ENCODE results near the gene DEFB114.

The DEFB114 gene

GRCh38 chr6:49919261-49919660 is 44.7 kb downstream of the DEFB114 start:
- Mint-ChIP-seq H3K36me3 (ENCODE audit: low read depth) (no peaks in the 10 kb centered on the region), H3K4me1 (ENCODE audit: low read depth) (no peaks in the 10 kb centered on the region), H3K9me3 (no peaks in the 10 kb centered on the region), H3K27ac (no peak overlapping the region), H3K27me3 (no peaks in the 10 kb centered on the region), H3K4me3 (no peak overlapping the region)
- intact Hi-C loops (cut with micrococcal nuclease), result no loop called here

- H3K27ac Mint-ChIP-seq, result no peak overlapping the region
- intact Hi-C loops (cut with micrococcal nuclease), result no loop called here
- no peaks in the 10 kb centered on the region for H3K4me1 Mint-ChIP-seq (ENCODE audit: low read depth)
- no peaks in the 10 kb centered on the region for H3K27me3 Mint-ChIP-seq
- H3K36me3 Mint-ChIP-seq (ENCODE audit: low read depth), result no peaks in the 10 kb centered on the region
- H3K9me3 Mint-ChIP-seq, result no peaks in the 10 kb centered on the region
- no peak overlapping the region for H3K4me3 Mint-ChIP-seq
Observed at GRCh38 chr6:49918787-49919186, 45.2 kb downstream of the DEFB114 start.

- intact Hi-C loops (cut with micrococcal nuclease), result no loop called here
- Mint-ChIP-seq H3K4me1 (ENCODE audit: low read depth) (no peaks in the 10 kb centered on the region), H3K27ac (no peak overlapping the region), H3K27me3 (no peaks in the 10 kb centered on the region), H3K36me3 (ENCODE audit: low read depth) (no peaks in the 10 kb centered on the region), H3K9me3 (no peaks in the 10 kb centered on the region), H3K4me3 (no peak overlapping the region)
Observed at GRCh38 chr6:49915035-49915434, 48.9 kb downstream of the DEFB114 start.

- intact Hi-C loops (cut with micrococcal nuclease), result no loop called here
- no peaks in the 10 kb centered on the region for H3K27me3 Mint-ChIP-seq
- no peaks in the 10 kb centered on the region for H3K4me1 Mint-ChIP-seq (ENCODE audit: low read depth)
- no peaks in the 10 kb centered on the region for H3K36me3 Mint-ChIP-seq (ENCODE audit: low read depth)
- no peaks in the 10 kb centered on the region for H3K9me3 Mint-ChIP-seq
- H3K27ac Mint-ChIP-seq, result no peak overlapping the region
- H3K4me3 Mint-ChIP-seq, result no peak overlapping the region
Observed at GRCh38 chr6:49913636-49914375, 50.2 kb downstream of the DEFB114 start.

- intact Hi-C loops (cut with micrococcal nuclease), result no loop called here
- Mint-ChIP-seq H3K27me3 (no peaks in the 10 kb centered on the region), H3K4me3 (no peak overlapping the region), H3K4me1 (ENCODE audit: low read depth) (no peaks in the 10 kb centered on the region), H3K9me3 (no peaks in the 10 kb centered on the region), H3K27ac (no peak overlapping the region), H3K36me3 (ENCODE audit: low read depth) (no peaks in the 10 kb centered on the region)
Observed at GRCh38 chr6:49912196-49912595, 51.8 kb downstream of the DEFB114 start.

- Mint-ChIP-seq H3K27ac (no peak overlapping the region), H3K36me3 (ENCODE audit: low read depth) (no peaks in the 10 kb centered on the region), H3K4me3 (no peak overlapping the region), H3K4me1 (ENCODE audit: low read depth) (no peaks in the 10 kb centered on the region), H3K27me3 (no peaks in the 10 kb centered on the region), H3K9me3 (no peaks in the 10 kb centered on the region)
- intact Hi-C loops (cut with micrococcal nuclease), result no loop called here
Observed at GRCh38 chr6:49911252-49911651, 52.7 kb downstream of the DEFB114 start.

Data from dendritic cell treated with granulocyte-macrophage colony-stimulating factor and Interleukin-4, amounts not matched to agents 40 ng/mL and 50 ng/mL, for 4 days (primary cell).